Cardiac muscle cell (in vitro differentiated cells and primary cell): ENCODE measurements around the gene ACTN3. TPM values are rescaled to one million over a fixed set of nuclear protein-coding genes. Genes with fewer than 3 reads are reported as not detected.

ENCODE experiments used
- DNase-seq, 2 donors: peaks; one replicate each; pipeline versions ENCODE4 v3.0.0 to v3.0.0-alpha.2; 2010 to 2017; ENCODE audit warnings: low read depth in 1 of 2, low spot score in 1 of 2
- H3K27ac ChIP-seq: fragments of 200-600 bp; sonication (generic); 2 replicates; pipeline ENCODE4 v1.5.1; 2016
- H3K27me3 ChIP-seq: fragments of 200-600 bp; sonication (generic); 2 replicates; pipeline ENCODE4 v1.6.0; 2016; ENCODE audit warnings: control low read depth
- H3K36me3 ChIP-seq: fragments of 200-600 bp; sonication (generic); 2 replicates; pipeline ENCODE4 v1.5.1; 2016; ENCODE audit warnings: control low read depth
- H3K4me1 ChIP-seq: fragments of 200-600 bp; sonication (generic); 2 replicates; pipeline ENCODE4 v1.8.1; 2017; ENCODE audit warnings: low read depth, mild to moderate bottlenecking, mixed run types
- H3K4me3 ChIP-seq: fragments of 200-600 bp; sonication (generic); 2 replicates; pipeline ENCODE4 v1.5.1; 2016; ENCODE audit warnings: mild to moderate bottlenecking
- H3K9me3 ChIP-seq: fragments of 200-600 bp; sonication (generic); 2 replicates; pipeline ENCODE4 v1.5.1; 2017; ENCODE audit warnings: low read depth, mild to moderate bottlenecking, control low read depth
- polyA plus RNA-seq: library from polyadenylated mRNA; unstranded; fragments of >200 nt; fragmentation: Nextera tagmentation; extraction: Ambion mirVana; gene quantifications from 2 replicates; pipeline ENCODE4 v1.2.1, GENCODE V29; 2016
- total RNA-seq: library from RNA; depleted of rRNA; stranded (reverse); fragments of >200 nt; gene quantifications from 2 replicates; pipeline ENCODE4 v1.2.3, GENCODE V29; 2016
- TF ChIP-seq, protein P1 (sequence below): IDR thresholded peaks from 2 replicates; pipeline ENCODE4 v1.5.1; 2012; ENCODE audit warnings: low read depth, mild to moderate bottlenecking, low read length

Gene ACTN3
- total and polyA plus RNA-seq, 2 experiments from 2014 or later = 111 to 189 TPM

DNA sequence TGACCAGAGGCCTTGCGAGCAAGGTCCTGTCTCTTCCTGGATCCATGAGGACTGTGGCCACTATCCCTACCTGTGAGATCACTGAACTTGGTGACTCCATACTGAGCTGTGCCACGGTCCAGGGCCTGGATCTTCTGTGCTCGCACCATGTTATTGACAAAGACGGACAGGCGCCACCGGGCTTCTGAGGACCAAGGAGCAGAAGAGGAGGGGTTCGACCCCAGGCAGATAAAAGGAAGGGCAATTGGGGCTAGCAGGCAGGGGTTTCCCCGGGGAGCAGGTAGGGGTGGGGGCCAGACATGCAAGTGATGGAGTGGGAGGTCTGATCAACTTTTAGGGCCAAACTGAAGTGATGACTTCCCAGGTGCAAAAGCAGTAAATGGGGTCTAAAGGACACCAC lies 19.5 kb downstream of the ACTN3 start:
- peaks cover under 1% of the 10 kb centered on the region for H3K36me3 ChIP-seq
- no peaks in the 10 kb centered on the region for H3K9me3 ChIP-seq
- DNase-seq = no peak
- no peak overlapping the region for H3K27ac ChIP-seq
- TF ChIP-seq, protein P1, sequence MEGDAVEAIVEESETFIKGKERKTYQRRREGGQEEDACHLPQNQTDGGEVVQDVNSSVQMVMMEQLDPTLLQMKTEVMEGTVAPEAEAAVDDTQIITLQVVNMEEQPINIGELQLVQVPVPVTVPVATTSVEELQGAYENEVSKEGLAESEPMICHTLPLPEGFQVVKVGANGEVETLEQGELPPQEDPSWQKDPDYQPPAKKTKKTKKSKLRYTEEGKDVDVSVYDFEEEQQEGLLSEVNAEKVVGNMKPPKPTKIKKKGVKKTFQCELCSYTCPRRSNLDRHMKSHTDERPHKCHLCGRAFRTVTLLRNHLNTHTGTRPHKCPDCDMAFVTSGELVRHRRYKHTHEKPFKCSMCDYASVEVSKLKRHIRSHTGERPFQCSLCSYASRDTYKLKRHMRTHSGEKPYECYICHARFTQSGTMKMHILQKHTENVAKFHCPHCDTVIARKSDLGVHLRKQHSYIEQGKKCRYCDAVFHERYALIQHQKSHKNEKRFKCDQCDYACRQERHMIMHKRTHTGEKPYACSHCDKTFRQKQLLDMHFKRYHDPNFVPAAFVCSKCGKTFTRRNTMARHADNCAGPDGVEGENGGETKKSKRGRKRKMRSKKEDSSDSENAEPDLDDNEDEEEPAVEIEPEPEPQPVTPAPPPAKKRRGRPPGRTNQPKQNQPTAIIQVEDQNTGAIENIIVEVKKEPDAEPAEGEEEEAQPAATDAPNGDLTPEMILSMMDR = no peak
- H3K27me3 ChIP-seq = no peaks in the 10 kb centered on the region
- peaks cover 7% of the 10 kb centered on the region for H3K4me1 ChIP-seq
- no peak overlapping the region for H3K4me3 ChIP-seq

DNA sequence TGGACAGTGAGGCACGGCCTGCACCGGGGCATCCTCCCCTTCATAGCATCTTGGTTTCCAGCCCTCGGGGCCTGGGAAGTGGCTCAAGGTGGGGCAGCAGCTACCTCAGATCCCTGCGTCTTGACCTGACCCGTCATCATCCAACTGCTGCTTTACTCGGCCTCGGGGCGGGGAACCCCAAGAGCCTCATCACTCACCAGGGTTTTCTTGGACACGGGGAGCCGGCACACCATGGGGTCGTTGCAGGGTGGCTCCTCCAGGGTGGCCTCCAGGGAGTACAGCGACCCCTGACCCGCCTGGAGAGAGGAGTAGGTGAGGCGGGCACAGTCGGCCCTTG lies 21.1 kb downstream of the ACTN3 start:
- Histone ChIP-seq H3K9me3 (no peaks in the 10 kb centered on the region), H3K36me3 (no peaks in the 10 kb centered on the region), H3K4me1 (peaks cover 7% of the 10 kb centered on the region), H3K27me3 (no peaks in the 10 kb centered on the region), H3K4me3 (no peak overlapping the region), H3K27ac (no peak overlapping the region)
- DNase-seq = no peak
- TF ChIP-seq, protein P1 = no peak

DNA sequence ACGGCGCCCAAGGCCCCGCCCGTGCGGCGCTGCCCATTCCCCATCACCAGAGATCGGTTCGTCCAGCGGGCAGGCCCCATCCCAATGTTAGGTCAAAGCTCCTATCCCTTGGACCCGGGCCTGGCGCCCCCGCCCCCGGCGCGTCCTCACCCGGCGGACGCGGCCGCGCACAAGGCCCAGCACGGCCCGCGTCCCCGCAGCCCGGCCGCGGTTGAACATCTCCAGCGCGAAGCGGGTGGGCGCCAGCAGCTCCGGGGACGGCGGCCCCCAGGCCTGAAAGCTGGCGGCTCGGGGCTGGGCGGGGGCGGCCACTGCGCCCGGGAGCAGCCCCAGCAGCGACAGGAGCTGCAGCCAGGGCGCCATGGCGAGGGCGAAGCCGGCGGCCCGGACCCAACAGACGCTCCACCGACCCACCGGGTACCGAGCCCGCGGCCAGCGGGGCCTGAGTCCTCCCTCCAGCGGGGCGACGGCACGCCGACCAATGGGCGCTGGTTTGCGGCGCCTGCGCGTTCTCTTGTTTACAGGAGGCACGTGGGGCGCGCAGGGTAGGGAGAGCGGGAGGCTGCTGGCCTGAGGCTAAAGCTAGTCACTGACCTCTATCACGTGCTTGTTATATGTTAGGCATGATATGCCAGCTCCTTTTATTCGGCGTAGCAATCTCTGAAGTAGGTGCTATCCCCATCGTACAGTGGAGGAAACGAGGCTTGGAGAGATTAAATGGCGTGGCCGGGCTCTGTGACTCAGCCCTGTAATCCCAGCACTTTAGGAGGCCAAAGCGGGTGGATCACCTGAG lies 21.6 kb downstream of the ACTN3 start, which contains the start of gene CTSF:
TSS of gene CTSF (minus strand) at position 483 of the 793 bp plus-strand sequence. CDS start at position 363, 120 bp downstream.
- H3K4me1 ChIP-seq = peaks cover 7% of the 10 kb centered on the region
- TF ChIP-seq, protein P1 = no peak
- no peaks in the 10 kb centered on the region for H3K27me3 ChIP-seq
- no peaks in the 10 kb centered on the region for H3K9me3 ChIP-seq
- H3K4me3 ChIP-seq = peak within 1 kb of the TSS; percentile 15
- H3K36me3 ChIP-seq = no peaks in the 10 kb centered on the region
- DNase-seq = peak; percentile 35 to 82
- no peak within 1 kb of the TSS for H3K27ac ChIP-seq

DNA sequence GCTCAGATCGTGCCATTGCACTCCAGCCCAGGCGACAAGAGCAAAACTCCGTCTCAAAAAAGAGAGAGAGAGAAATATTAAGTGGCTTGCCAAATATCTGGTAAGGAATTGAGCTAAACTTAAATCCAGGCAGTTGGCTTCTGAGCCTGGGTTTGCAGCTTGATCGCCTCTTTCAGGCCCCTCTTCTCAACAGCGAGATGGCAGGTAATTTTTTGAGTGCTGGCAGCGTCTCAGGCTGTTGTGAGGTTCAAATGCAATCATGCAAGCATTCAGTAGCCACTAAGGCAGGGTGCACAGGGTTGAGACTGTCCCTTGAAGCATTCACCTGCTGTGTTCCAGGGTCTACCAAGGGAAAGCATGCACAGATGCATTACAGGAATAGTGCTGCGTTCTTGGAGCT lies 22.4 kb downstream of the ACTN3 start:
- no peaks in the 10 kb centered on the region for H3K27me3 ChIP-seq
- H3K27ac ChIP-seq = no peak overlapping the region
- peaks cover 7% of the 10 kb centered on the region for H3K4me1 ChIP-seq
- TF ChIP-seq, protein P1 = no peak
- DNase-seq = no peak
- H3K36me3 ChIP-seq = no peaks in the 10 kb centered on the region
- H3K4me3 ChIP-seq = no peak overlapping the region
- no peaks in the 10 kb centered on the region for H3K9me3 ChIP-seq

DNA sequence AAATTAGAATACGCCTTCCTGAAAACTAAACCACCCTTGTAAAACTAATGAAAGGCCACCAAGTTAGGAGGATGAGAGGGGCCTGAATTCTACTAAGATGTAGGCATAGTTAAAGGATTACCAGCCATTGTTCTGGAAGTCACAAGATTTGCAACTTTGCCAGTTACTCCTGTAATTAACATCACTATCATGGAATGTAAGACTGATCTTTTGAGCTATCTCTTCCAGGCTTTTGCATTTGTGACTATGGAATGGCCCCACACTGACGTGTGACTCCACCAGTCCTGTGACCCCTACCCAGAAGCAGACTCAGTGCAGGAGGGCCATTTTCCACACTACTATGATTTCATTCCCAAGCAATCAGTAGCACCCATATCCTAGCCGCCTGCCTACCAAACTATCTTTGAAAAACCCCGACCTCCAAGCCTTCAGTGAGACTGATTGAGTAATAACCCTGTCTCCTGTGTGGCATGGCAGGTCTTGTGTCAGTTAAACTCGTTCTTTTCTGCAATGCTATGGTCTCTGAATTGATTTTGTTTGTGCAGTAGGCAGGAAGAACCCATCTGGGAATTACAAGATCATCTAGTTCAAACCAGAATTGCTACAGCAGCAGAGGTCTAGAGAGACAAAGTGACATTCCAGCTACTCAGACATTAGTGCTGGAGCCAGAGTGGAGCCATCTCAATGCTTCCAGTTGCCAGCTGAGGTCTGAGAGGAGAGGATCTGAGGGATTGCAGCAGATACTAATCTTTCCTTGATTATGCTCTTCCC lies 23.6 kb downstream of the ACTN3 start:
- Histone ChIP-seq H3K9me3 (no peaks in the 10 kb centered on the region), H3K27ac (peak overlapping the region; percentile 20), H3K36me3 (no peaks in the 10 kb centered on the region), H3K4me1 (peaks cover 7% of the 10 kb centered on the region), H3K27me3 (no peaks in the 10 kb centered on the region), H3K4me3 (no peak overlapping the region)
- TF ChIP-seq, protein P1 = no peak
- peak in 1 of 2 donors; percentile 34 for DNase-seq
